ENCODE data around the gene BICDL2. TPM values are rescaled to one million over a fixed set of nuclear protein-coding genes. Genes with fewer than 3 reads are reported as not detected.

Gene BICDL2
- total and polyA plus RNA-seq, 2 of the 8 experiments (the other 6 are each of a cell fraction or from before 2014, with no cell fraction given), result 7.3 to 15.9 TPM

- Histone ChIP-seq H3K14ac (ENCODE audit: insufficient read length) (no peak overlapping the region), H3K79me1 (ENCODE audit: low read depth, low read length) (peaks cover 11% of the 10 kb centered on the region; the same call in 1 of the 2 replicates), H2BK5ac (ENCODE audit: low read depth, low read length) (no peak overlapping the region), H3K9ac (replicated peaks in 1 of 4; ENCODE audit: extremely low read depth in 1 of 4, low read depth in 3 of 4, low read length in 3 of 4) (no peak overlapping the region), H3K23ac (ENCODE audit: insufficient read length) (no peak overlapping the region), H2BK12ac (ENCODE audit: low read depth, low read length) (no peak overlapping the region), H2BK120ac (replicated peaks; ENCODE audit: low read depth, low read length) (no peak overlapping the region), H3K56ac (replicated peaks; ENCODE audit: insufficient read length, low read depth, low read length) (no peak overlapping the region), H3K36me3 (ENCODE audit: control insufficient read depth in 2 of 4, insufficient read depth in 4 of 4, low read length in 3 of 4) (peaks cover 6 to 20% (median 12%) of the 10 kb centered on the region in 4 experiments; a peak in 7 of 8 replicates), H2AFZ (ENCODE audit: low read length) (no peak overlapping the region), H3K27me3 (replicated peaks in 1 of 4; ENCODE audit: control insufficient read depth in 3 of 4, extremely low read depth in 1 of 4, insufficient read depth in 3 of 4, low read length in 3 of 4) (no peaks in the 10 kb centered on the region; a peak in 1 of 7 replicates), H4K91ac (replicated peaks; ENCODE audit: insufficient read length, low read length) (no peak overlapping the region), H3K4ac (replicated peaks; ENCODE audit: insufficient read length, low read depth, low read length) (no peak overlapping the region), H3K23me2 (ENCODE audit: low read depth, low read length) (peaks cover 22% of the 10 kb centered on the region), H3K27ac (ENCODE audit: low read depth, low read length) (no peak overlapping the region), H3K18ac (ENCODE audit: extremely low read depth, low read length) (no peak overlapping the region), H3K4me1 (replicated peaks in 1 of 4; ENCODE audit: control insufficient read depth in 3 of 4, insufficient read depth in 4 of 4, low read length in 3 of 4) (peaks cover 12 to 47% (median 41%) of the 10 kb centered on the region in 4 experiments), H3K9me3 (ENCODE audit: insufficient read depth in 2 of 2, low read depth in 1 of 2, low read length in 1 of 2) (no peaks in the 10 kb centered on the region), H3K4me3 (ENCODE audit: extremely low read depth in 1 of 4, insufficient read depth in 2 of 4, low read depth in 3 of 4, low read length in 4 of 4) (0 out of 8 replicates have a peak overlapping the region, but pooled peaks of 1 of the 4 experiments have one; percentile 5), H2AK5ac (ENCODE audit: low read depth, low read length) (no peak overlapping the region), H4K8ac (ENCODE audit: extremely low read depth, insufficient read depth, low read length) (no peak overlapping the region), H3K79me2 (ENCODE audit: control insufficient read depth in 1 of 2, insufficient read depth in 2 of 2, low read length in 2 of 2) (peaks cover 11 to 28% of the 10 kb centered on the region in 2 experiments), H3K4me2 (ENCODE audit: insufficient read depth in 1 of 2, low read depth in 2 of 2, low read length in 2 of 2) (peak overlapping the region in 1 of 2 experiments; percentile 80; a peak in 1 of 4 replicates), H2BK20ac (ENCODE audit: low read length) (no peak overlapping the region), H4K20me1 (replicated peaks in 1 of 2; ENCODE audit: control insufficient read depth in 1 of 2, insufficient read depth in 2 of 2, low read length in 2 of 2) (peaks cover 16 to 32% of the 10 kb centered on the region in 2 experiments), H2BK15ac (ENCODE audit: low read length) (0 out of 2 replicates have a peak overlapping the region, but pooled peaks have one; percentile 61), H4K5ac (ENCODE audit: insufficient read length, low read depth, low read length) (no peak overlapping the region)
- POLR2A ChIA-PET (ENCODE audit: partially characterized antibody), result interaction anchor here (0.8 to 35.7 kb wide), 13 partner anchors 2 to 84 kb away, joined by 3 to 1808 read pairs (median 4); partner anchors contain the start of genes BICDL2, CLDN6, CLDN9 and HCFC1R1
- CTCF ChIA-PET (ENCODE audit: partially characterized antibody), result interaction anchor here (0.8 to 11.3 kb wide), 7 partner anchors 10 to 45 kb away, joined by 3 to 213 read pairs (median 4); no protein-coding TSS in a partner anchor
- FAIRE-seq (no peak), DNase-seq (ENCODE audit: low read depth in 1 of 2, low spot score in 2 of 2) (no peak)
- WGBS, 2 experiments (ENCODE audit: extremely low coverage in 1 of 2, insufficient coverage in 1 of 2, insufficient read length in 1 of 2, insufficient replicate concordance in 2 of 2, low coverage in 1 of 2, low lambda C conversion rate in 2 of 2, missing lambda C conversion rate in 1 of 2), result 94% methylated on average over 6 of the region's 6 CpGs; no CpG with 5 or more reads in 1 of the 2 experiments
- TF ChIP-seq TAF7 (optimal IDR thresholded peaks at IDR 0.05; ENCODE audit: borderline replicate concordance, low read depth, low read length), result no peak
- TF ChIP-seq RNF2 (IDR thresholded peaks at IDR 0.05; ENCODE audit: borderline replicate concordance, low read depth, low read length, missing control alignments, poor library complexity, severe bottlenecking), result no peak
- TF ChIP-seq POLR2AphosphoS5 (IDR thresholded peaks at IDR 0.05; ENCODE audit: low read depth, low read length), result 0 out of 2 replicates have a peak, but pooled peaks have one; percentile 30
- peak in 1 of 2 experiments; percentile 44; a peak in 1 of 3 replicates for TF ChIP-seq POLR2A (IDR thresholded peaks at IDR 0.05; ENCODE audit: control extremely low read depth in 1 of 2, low read depth in 2 of 2, low read length in 2 of 2)
- TF ChIP-seq CHD2 (IDR thresholded peaks at IDR 0.05; ENCODE audit: low read length), result no peak
- no peak for TF ChIP-seq FOSL1 (IDR thresholded peaks at IDR 0.05; ENCODE audit: insufficient read depth, low read depth, low read length)
- no peak for TF ChIP-seq JUND (IDR thresholded peaks at IDR 0.05; ENCODE audit: low read length)
- TF ChIP-seq, protein P1, sequence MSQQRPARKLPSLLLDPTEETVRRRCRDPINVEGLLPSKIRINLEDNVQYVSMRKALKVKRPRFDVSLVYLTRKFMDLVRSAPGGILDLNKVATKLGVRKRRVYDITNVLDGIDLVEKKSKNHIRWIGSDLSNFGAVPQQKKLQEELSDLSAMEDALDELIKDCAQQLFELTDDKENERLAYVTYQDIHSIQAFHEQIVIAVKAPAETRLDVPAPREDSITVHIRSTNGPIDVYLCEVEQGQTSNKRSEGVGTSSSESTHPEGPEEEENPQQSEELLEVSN (IDR thresholded peaks at IDR 0.05), result no peak
- TF ChIP-seq RAD21 (IDR thresholded peaks at IDR 0.05 in 1 of 2, conservative IDR thresholded peaks at IDR 0.05 in 1 of 2; ENCODE audit: low read depth in 2 of 2, low read length in 2 of 2), result no peak
- no peak for TF ChIP-seq TCF12 (IDR thresholded peaks at IDR 0.05; ENCODE audit: low read depth, low read length)
- TF ChIP-seq BACH1 (IDR thresholded peaks at IDR 0.05; ENCODE audit: low read length), result no peak
- no peak for TF ChIP-seq CREB1 (IDR thresholded peaks at IDR 0.05)
- no peak for TF ChIP-seq KDM4A (IDR thresholded peaks at IDR 0.05; ENCODE audit: low read depth, low read length, severe bottlenecking)
Measured at GRCh38 chr16:3014971-3015370, 21.8 kb downstream of the BICDL2 start.

Data from H1 (cell line).